ENCODE measurements around the gene MSANTD4. TPM values are rescaled to one million over a fixed set of nuclear protein-coding genes. Genes with fewer than 3 reads are reported as not detected.
"Not testable (repeated sequence)": the region's sequence is repeated elsewhere in the genome, so short reads cannot be mapped to it uniquely, and the experiment has no call there.

Gene MSANTD4
- total RNA-seq, 1 donor from 2014 or later, result 20.9 TPM

- no peaks in the 10 kb centered on the region for H3K9me3 ChIP-seq (ENCODE audit: control insufficient read depth in 3 of 3, low read length in 3 of 3)
- no peaks in the 10 kb centered on the region for H3K27me3 ChIP-seq (ENCODE audit: control insufficient read depth in 3 of 3, insufficient read depth in 3 of 3, low read length in 3 of 3)
- H3K4me3 ChIP-seq (ENCODE audit: low read length in 3 of 3), result no peak overlapping the region
- no peak overlapping the region for H3K9ac ChIP-seq (ENCODE audit: low read depth in 1 of 3, low read length in 3 of 3)
- peaks cover 0 to 8% (median 4%) of the 10 kb centered on the region in 3 donors for H3K4me1 ChIP-seq (ENCODE audit: control insufficient read depth in 3 of 3, insufficient read depth in 3 of 3, low read length in 3 of 3)
- H3K36me3 ChIP-seq (ENCODE audit: control insufficient read depth in 3 of 3, insufficient read depth in 3 of 3, low read length in 3 of 3), result peaks cover 3 to 9% (median 7%) of the 10 kb centered on the region in 3 donors
- H3K27ac ChIP-seq (ENCODE audit: low read depth, low read length), result no peak overlapping the region
Observed at GRCh38 chr11:106014620-106015019, 7.4 kb downstream of the MSANTD4 start.

DNA sequence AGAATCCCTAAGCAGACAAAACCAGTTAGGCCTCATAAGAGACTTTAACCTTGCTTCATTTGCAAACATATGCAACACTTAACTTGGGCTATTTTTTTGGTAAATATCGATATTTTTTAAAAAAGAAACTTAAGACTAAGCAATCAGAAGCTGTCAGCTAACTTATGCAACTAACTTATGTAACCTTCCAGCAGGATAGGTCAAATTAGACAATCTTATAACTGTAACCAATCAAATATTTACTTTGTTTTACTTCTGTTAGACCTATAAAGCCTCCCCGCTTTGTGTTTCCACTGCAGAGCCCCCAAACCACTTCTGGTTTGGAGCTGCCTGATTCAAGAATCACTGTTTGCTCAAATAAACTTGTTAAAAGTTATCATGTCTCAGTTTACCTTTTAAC, 8.0 kb downstream of the MSANTD4 start:
- Histone ChIP-seq H3K9me3 (ENCODE audit: control insufficient read depth in 3 of 3, low read length in 3 of 3) (no peaks in the 10 kb centered on the region), H3K27me3 (ENCODE audit: control insufficient read depth in 3 of 3, insufficient read depth in 3 of 3, low read length in 3 of 3) (no peaks in the 10 kb centered on the region), H3K27ac (ENCODE audit: low read depth, low read length) (no peak overlapping the region), H3K36me3 (ENCODE audit: control insufficient read depth in 3 of 3, insufficient read depth in 3 of 3, low read length in 3 of 3) (peaks cover 8 to 14% (median 12%) of the 10 kb centered on the region in 3 donors), H3K4me3 (ENCODE audit: low read length in 3 of 3) (no peak overlapping the region), H3K4me1 (ENCODE audit: control insufficient read depth in 3 of 3, insufficient read depth in 3 of 3, low read length in 3 of 3) (peaks cover 0 to 8% (median 4%) of the 10 kb centered on the region in 3 donors), H3K9ac (ENCODE audit: low read depth in 1 of 3, low read length in 3 of 3) (no peak overlapping the region)

DNA sequence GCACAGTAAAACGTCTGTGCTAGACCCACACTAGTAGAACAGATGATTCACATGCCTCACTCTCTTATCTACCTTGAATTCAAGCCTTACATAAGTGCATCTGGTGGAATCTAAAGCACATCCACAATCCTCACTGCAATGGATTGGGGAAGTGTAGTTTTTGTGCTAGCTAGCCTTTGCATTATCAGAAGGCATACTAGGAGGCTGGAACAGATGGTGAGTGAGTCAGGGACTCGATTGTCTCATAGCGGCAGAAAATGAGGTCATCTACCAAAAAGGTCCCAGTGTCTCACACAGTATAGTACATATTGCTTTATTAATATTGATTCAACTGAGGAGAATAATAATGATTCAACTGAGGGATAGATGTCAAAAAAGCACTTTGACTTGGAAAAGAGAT, 9.3 kb downstream of the MSANTD4 start:
- Histone ChIP-seq H3K4me3 (ENCODE audit: low read length in 3 of 3) (no peak overlapping the region), H3K9me3 (ENCODE audit: control insufficient read depth in 3 of 3, low read length in 3 of 3) (no peaks in the 10 kb centered on the region), H3K4me1 (ENCODE audit: control insufficient read depth in 3 of 3, insufficient read depth in 3 of 3, low read length in 3 of 3) (peaks cover 0 to 6% (median 4%) of the 10 kb centered on the region in 3 donors), H3K36me3 (ENCODE audit: control insufficient read depth in 3 of 3, insufficient read depth in 3 of 3, low read length in 3 of 3) (peaks cover 10 to 24% (median 22%) of the 10 kb centered on the region in 3 donors), H3K9ac (ENCODE audit: low read depth in 1 of 3, low read length in 3 of 3) (no peak overlapping the region), H3K27me3 (ENCODE audit: control insufficient read depth in 3 of 3, insufficient read depth in 3 of 3, low read length in 3 of 3) (no peaks in the 10 kb centered on the region), H3K27ac (ENCODE audit: low read depth, low read length) (no peak overlapping the region)

DNA sequence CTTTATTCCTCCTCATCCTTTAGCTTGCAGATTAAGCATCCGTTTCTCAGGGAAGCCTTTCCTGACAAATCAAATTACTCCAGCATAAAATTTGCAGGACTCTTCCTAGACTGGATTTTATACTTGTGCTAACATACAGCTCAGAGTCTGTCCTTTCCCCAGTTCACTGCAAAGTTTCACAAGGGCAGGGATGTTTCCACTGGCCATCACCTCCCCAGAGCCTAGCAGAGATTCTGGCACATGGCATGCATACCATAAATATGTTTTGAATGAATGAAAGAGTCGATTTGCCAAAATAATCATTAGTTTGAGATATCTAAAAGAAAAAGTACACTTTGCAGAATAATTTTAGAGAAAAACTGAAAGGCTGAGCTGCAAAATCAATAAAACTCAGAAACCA, 10.6 kb downstream of the MSANTD4 start:
- Histone ChIP-seq H3K36me3 (ENCODE audit: control insufficient read depth in 3 of 3, insufficient read depth in 3 of 3, low read length in 3 of 3) (peaks cover 10 to 32% (median 26%) of the 10 kb centered on the region in 3 donors), H3K9me3 (ENCODE audit: control insufficient read depth in 3 of 3, low read length in 3 of 3) (no peaks in the 10 kb centered on the region), H3K4me3 (ENCODE audit: low read length in 3 of 3) (no peak overlapping the region), H3K4me1 (ENCODE audit: control insufficient read depth in 3 of 3, insufficient read depth in 3 of 3, low read length in 3 of 3) (peaks cover 0 to 6% (median 4%) of the 10 kb centered on the region in 3 donors), H3K27ac (ENCODE audit: low read depth, low read length) (no peak overlapping the region), H3K9ac (ENCODE audit: low read depth in 1 of 3, low read length in 3 of 3) (no peak overlapping the region), H3K27me3 (ENCODE audit: control insufficient read depth in 3 of 3, insufficient read depth in 3 of 3, low read length in 3 of 3) (no peaks in the 10 kb centered on the region)

DNA sequence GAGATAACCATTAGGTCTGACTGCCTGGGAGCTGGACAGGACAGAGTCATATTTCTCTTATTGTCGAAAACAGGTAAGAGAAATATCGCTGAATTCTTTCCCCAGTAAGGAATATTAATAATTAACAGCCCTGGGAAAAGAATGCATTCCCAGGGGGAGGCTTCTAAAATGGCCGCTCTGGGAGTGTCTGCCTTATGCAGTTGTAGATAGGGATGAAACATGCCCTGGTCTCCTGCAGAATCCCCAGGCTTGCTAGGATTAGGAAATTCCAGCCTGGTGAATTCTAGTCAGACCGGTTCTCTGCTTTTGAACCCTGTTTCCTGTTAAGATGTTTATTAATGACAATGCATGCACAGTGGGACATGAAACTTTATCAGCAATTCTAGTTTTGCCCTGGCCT, 18.9 kb downstream of the MSANTD4 start:
- peaks cover 0 to 11% (median 9%) of the 10 kb centered on the region in 3 donors for H3K36me3 ChIP-seq (ENCODE audit: control insufficient read depth in 3 of 3, insufficient read depth in 3 of 3, low read length in 3 of 3)
- H3K27me3 ChIP-seq (ENCODE audit: control insufficient read depth in 3 of 3, insufficient read depth in 3 of 3, low read length in 3 of 3); H3K27ac ChIP-seq (ENCODE audit: low read depth, low read length); H3K9me3 ChIP-seq (ENCODE audit: control insufficient read depth in 3 of 3, low read length in 3 of 3); H3K4me3 ChIP-seq (ENCODE audit: low read length in 3 of 3); H3K4me1 ChIP-seq (ENCODE audit: control insufficient read depth in 3 of 3, insufficient read depth in 3 of 3, low read length in 3 of 3); H3K9ac ChIP-seq (ENCODE audit: low read depth in 1 of 3, low read length in 3 of 3): not testable (repeated sequence)

DNA sequence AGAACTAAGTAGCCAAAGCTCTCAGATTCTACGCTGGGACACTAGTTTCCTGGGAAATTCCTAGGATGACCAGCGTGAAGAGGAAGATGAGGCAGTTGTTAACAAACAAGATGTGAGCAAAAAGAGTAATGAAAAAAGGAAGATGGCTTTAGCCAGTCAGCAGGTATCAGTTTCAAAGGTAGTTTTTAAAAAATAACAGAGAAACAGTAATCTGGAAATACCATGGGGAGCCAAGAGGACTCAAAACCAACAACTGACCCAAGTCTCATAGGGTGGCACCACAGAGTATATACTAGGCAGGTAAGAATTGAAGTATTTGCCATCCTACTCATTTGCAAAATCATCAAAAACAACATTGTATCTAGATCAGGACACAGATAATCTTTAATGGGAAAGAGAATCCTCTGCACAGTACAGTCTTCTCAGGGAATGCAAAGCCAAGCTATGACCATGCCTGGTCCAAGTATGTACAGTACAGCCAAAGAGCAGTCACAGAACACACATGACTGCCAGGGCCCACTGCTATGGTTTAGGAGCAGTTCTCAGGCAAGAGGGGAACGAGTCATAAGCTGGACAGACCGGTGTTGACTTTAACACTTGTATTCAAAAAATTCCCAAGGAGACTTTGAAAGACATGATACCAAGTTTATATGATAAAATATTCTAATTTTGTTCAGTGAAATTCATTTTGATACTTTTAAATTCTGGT, 20.6 kb downstream of the MSANTD4 start:
- H3K9me3 ChIP-seq (ENCODE audit: control insufficient read depth in 3 of 3, low read length in 3 of 3), result peaks cover 0 to 2% (median 0%) of the 10 kb centered on the region in 3 donors
- H3K9ac ChIP-seq (ENCODE audit: low read depth in 1 of 3, low read length in 3 of 3), result no peak overlapping the region
- no peaks in the 10 kb centered on the region for H3K27me3 ChIP-seq (ENCODE audit: control insufficient read depth in 3 of 3, insufficient read depth in 3 of 3, low read length in 3 of 3)
- H3K4me3 ChIP-seq (ENCODE audit: low read length in 3 of 3), result no peak overlapping the region
- H3K36me3 ChIP-seq (ENCODE audit: control insufficient read depth in 3 of 3, insufficient read depth in 3 of 3, low read length in 3 of 3), result peaks cover 0 to 2% (median under 1%) of the 10 kb centered on the region in 3 donors
- no peak overlapping the region for H3K27ac ChIP-seq (ENCODE audit: low read depth, low read length)
- no peaks in the 10 kb centered on the region for H3K4me1 ChIP-seq (ENCODE audit: control insufficient read depth in 3 of 3, insufficient read depth in 3 of 3, low read length in 3 of 3)

- peaks cover 0 to 16% (median 8%) of the 10 kb centered on the region in 3 donors for H3K36me3 ChIP-seq (ENCODE audit: control insufficient read depth in 3 of 3, insufficient read depth in 3 of 3, low read length in 3 of 3)
Observed at GRCh38 chr11:105991888-105992287, 30.2 kb downstream of the MSANTD4 start.

DNA sequence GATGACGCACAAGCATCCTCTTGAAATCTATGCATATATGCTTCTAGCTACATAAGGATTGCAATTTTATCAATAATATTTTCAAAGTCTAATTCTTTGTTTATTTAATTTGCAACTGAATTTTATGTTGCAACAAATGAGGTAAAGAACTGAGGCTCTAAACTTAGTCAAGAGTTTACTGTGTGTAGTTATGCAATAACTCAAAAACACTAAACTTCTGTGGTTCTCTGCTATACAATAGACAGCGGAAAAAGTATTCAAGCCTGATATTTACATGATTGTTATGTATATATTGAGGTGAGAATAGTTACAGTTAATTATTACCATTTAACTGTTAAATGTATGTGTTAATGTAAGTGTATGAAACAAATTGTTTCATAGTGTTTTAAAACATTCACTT, 32.9 kb downstream of the MSANTD4 start:
- H3K9me3 ChIP-seq (ENCODE audit: control insufficient read depth in 3 of 3, low read length in 3 of 3), result no peaks in the 10 kb centered on the region
- peaks cover 0 to 5% (median 0%) of the 10 kb centered on the region in 3 donors for H3K36me3 ChIP-seq (ENCODE audit: control insufficient read depth in 3 of 3, insufficient read depth in 3 of 3, low read length in 3 of 3)
- H3K27ac ChIP-seq (ENCODE audit: low read depth, low read length), result no peak overlapping the region
- no peaks in the 10 kb centered on the region for H3K4me1 ChIP-seq (ENCODE audit: control insufficient read depth in 3 of 3, insufficient read depth in 3 of 3, low read length in 3 of 3)
- no peak overlapping the region for H3K9ac ChIP-seq (ENCODE audit: low read depth in 1 of 3, low read length in 3 of 3)
- H3K4me3 ChIP-seq (ENCODE audit: low read length in 3 of 3), result no peak overlapping the region
- no peaks in the 10 kb centered on the region for H3K27me3 ChIP-seq (ENCODE audit: control insufficient read depth in 3 of 3, insufficient read depth in 3 of 3, low read length in 3 of 3)

More at GRCh38 chr11:105991888-105992287, 30.2 kb downstream of the MSANTD4 start:
- Histone ChIP-seq H3K9me3 (ENCODE audit: control insufficient read depth in 3 of 3, low read length in 3 of 3) (no peaks in the 10 kb centered on the region), H3K4me1 (ENCODE audit: control insufficient read depth in 3 of 3, insufficient read depth in 3 of 3, low read length in 3 of 3) (no peaks in the 10 kb centered on the region), H3K27ac (ENCODE audit: low read depth, low read length) (no peak overlapping the region), H3K27me3 (ENCODE audit: control insufficient read depth in 3 of 3, insufficient read depth in 3 of 3, low read length in 3 of 3) (no peaks in the 10 kb centered on the region), H3K4me3 (ENCODE audit: low read length in 3 of 3) (no peak overlapping the region), H3K9ac (ENCODE audit: low read depth in 1 of 3, low read length in 3 of 3) (no peak overlapping the region)

DNA sequence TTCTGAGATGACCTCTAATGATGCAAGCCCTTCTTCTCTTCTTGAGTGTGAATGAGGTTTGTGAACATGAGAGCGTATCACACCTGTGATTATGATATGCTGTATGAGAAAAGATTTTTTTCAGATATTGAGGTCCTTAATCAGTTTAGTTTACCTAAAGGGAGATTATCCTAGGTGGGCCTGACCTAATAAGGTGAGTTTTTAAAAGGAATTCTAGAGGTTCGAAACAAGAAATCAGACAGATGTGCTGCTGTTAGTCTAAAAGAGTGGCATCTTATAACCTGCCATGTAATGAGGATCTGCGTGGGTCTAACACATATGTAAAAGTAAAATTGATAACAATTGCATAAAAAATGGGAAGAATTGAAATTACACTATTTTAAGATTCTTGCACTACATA, 33.8 kb downstream of the MSANTD4 start:
- H3K27me3 ChIP-seq (ENCODE audit: control insufficient read depth in 3 of 3, insufficient read depth in 3 of 3, low read length in 3 of 3), result no peaks in the 10 kb centered on the region
- no peaks in the 10 kb centered on the region for H3K4me1 ChIP-seq (ENCODE audit: control insufficient read depth in 3 of 3, insufficient read depth in 3 of 3, low read length in 3 of 3)
- no peak overlapping the region for H3K9ac ChIP-seq (ENCODE audit: low read depth in 1 of 3, low read length in 3 of 3)
- H3K9me3 ChIP-seq (ENCODE audit: control insufficient read depth in 3 of 3, low read length in 3 of 3), result no peaks in the 10 kb centered on the region
- no peak overlapping the region for H3K27ac ChIP-seq (ENCODE audit: low read depth, low read length)
- no peak overlapping the region for H3K4me3 ChIP-seq (ENCODE audit: low read length in 3 of 3)
- H3K36me3 ChIP-seq (ENCODE audit: control insufficient read depth in 3 of 3, insufficient read depth in 3 of 3, low read length in 3 of 3), result no peaks in the 10 kb centered on the region

- H3K36me3 ChIP-seq (ENCODE audit: control insufficient read depth in 3 of 3, insufficient read depth in 3 of 3, low read length in 3 of 3), result no peaks in the 10 kb centered on the region
- no peak overlapping the region for H3K9ac ChIP-seq (ENCODE audit: low read depth in 1 of 3, low read length in 3 of 3)
- H3K27ac ChIP-seq (ENCODE audit: low read depth, low read length), result no peak overlapping the region
- no peak overlapping the region for H3K4me3 ChIP-seq (ENCODE audit: low read length in 3 of 3)
- H3K9me3 ChIP-seq (ENCODE audit: control insufficient read depth in 3 of 3, low read length in 3 of 3), result no peaks in the 10 kb centered on the region
- no peaks in the 10 kb centered on the region for H3K27me3 ChIP-seq (ENCODE audit: control insufficient read depth in 3 of 3, insufficient read depth in 3 of 3, low read length in 3 of 3)
- H3K4me1 ChIP-seq (ENCODE audit: control insufficient read depth in 3 of 3, insufficient read depth in 3 of 3, low read length in 3 of 3), result no peaks in the 10 kb centered on the region
Observed at GRCh38 chr11:105986554-105986953, 35.5 kb downstream of the MSANTD4 start.
